ENCODE measurements around the gene ZNF638.

Gene ZNF638

DNA sequence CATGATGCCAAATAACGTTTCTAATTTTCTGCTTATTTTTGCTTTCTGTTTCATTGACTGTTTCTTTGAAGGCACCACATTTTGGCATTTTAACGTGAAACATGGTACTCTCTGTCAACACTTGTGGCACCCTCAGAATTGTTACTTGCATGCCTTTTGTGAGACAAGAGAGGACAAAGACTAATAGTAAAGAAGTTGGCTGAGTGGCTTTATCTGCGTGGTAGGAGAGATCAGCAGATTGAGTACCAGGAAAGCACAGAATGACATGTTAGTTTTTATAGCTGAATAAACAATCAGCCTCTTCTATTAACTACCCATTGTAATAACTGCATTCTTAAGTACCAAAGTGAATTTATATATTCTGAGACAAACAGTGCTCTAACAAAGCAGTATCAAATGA lies 8.6 kb downstream of the ZNF638 start:
- no peak for TF ChIP-seq EZH2phosphoT487 (conservative IDR thresholded peaks at IDR 0.05; ENCODE audit: low read length)

GRCh38 chr2:71341645-71342044 lies 10.1 kb downstream of the ZNF638 start:
- H3K9ac ChIP-seq (ENCODE audit: low read length) = no peak overlapping the region
- H3K27ac ChIP-seq (ENCODE audit: low read depth, low read length) = no peak overlapping the region
- H3K4me3 ChIP-seq (ENCODE audit: insufficient read depth, low read length, poor library complexity, severe bottlenecking) = no peak overlapping the region
- H4K20me1 ChIP-seq (ENCODE audit: low read depth, low read length) = peaks cover 31% of the 10 kb centered on the region
- no peaks in the 10 kb centered on the region for H3K27me3 ChIP-seq (ENCODE audit: low read length)
- no peaks in the 10 kb centered on the region for H3K9me3 ChIP-seq (ENCODE audit: insufficient read depth, low read length)
- peaks cover 100% of the 10 kb centered on the region for H3K79me2 ChIP-seq (ENCODE audit: insufficient read depth, low read length)
- no peak overlapping the region for H2AFZ ChIP-seq (ENCODE audit: low read depth, low read length, severe bottlenecking)
- H3K36me3 ChIP-seq (ENCODE audit: low read length) = peaks cover 5% of the 10 kb centered on the region; the same call in 1 of the 2 replicates
- no peaks in the 10 kb centered on the region for H3K9me2 ChIP-seq (replicated peaks; ENCODE audit: insufficient read depth, low read length)
- no peaks in the 10 kb centered on the region; the same call in 1 of the 2 replicates for H3F3A ChIP-seq (ENCODE audit: insufficient read depth)
- no peak overlapping the region for H3K4me2 ChIP-seq (ENCODE audit: low read depth, low read length, poor library complexity, severe bottlenecking)
- TF ChIP-seq, protein P1, sequence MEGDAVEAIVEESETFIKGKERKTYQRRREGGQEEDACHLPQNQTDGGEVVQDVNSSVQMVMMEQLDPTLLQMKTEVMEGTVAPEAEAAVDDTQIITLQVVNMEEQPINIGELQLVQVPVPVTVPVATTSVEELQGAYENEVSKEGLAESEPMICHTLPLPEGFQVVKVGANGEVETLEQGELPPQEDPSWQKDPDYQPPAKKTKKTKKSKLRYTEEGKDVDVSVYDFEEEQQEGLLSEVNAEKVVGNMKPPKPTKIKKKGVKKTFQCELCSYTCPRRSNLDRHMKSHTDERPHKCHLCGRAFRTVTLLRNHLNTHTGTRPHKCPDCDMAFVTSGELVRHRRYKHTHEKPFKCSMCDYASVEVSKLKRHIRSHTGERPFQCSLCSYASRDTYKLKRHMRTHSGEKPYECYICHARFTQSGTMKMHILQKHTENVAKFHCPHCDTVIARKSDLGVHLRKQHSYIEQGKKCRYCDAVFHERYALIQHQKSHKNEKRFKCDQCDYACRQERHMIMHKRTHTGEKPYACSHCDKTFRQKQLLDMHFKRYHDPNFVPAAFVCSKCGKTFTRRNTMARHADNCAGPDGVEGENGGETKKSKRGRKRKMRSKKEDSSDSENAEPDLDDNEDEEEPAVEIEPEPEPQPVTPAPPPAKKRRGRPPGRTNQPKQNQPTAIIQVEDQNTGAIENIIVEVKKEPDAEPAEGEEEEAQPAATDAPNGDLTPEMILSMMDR (IDR thresholded peaks at IDR 0.05; ENCODE audit: insufficient read depth, low read length, poor library complexity, severe bottlenecking) = no peak
- TF ChIP-seq EZH2phosphoT487 (conservative IDR thresholded peaks at IDR 0.05; ENCODE audit: low read length) = no peak

More for the DNA sequence above, 8.6 kb downstream of the ZNF638 start:
- Histone ChIP-seq H3K79me2 (ENCODE audit: insufficient read depth, low read length) (peaks cover 100% of the 10 kb centered on the region), H3K27ac (ENCODE audit: low read depth, low read length) (no peak overlapping the region), H3F3A (ENCODE audit: insufficient read depth) (no peaks in the 10 kb centered on the region; the same call in 1 of the 2 replicates), H3K4me3 (ENCODE audit: insufficient read depth, low read length, poor library complexity, severe bottlenecking) (no peak overlapping the region), H3K9me2 (replicated peaks; ENCODE audit: insufficient read depth, low read length) (no peaks in the 10 kb centered on the region), H3K4me2 (ENCODE audit: low read depth, low read length, poor library complexity, severe bottlenecking) (no peak overlapping the region), H3K9ac (ENCODE audit: low read length) (no peak overlapping the region), H3K9me3 (ENCODE audit: insufficient read depth, low read length) (no peaks in the 10 kb centered on the region), H3K36me3 (ENCODE audit: low read length) (peaks cover 5% of the 10 kb centered on the region; the same call in 1 of the 2 replicates), H2AFZ (ENCODE audit: low read depth, low read length, severe bottlenecking) (no peak overlapping the region), H3K27me3 (ENCODE audit: low read length) (no peaks in the 10 kb centered on the region), H4K20me1 (ENCODE audit: low read depth, low read length) (peaks cover 30% of the 10 kb centered on the region)

GRCh38 chr2:71346065-71346464 lies 14.5 kb downstream of the ZNF638 start:
- Histone ChIP-seq H4K20me1 (ENCODE audit: low read depth, low read length) (peaks cover 51% of the 10 kb centered on the region), H3K9me3 (ENCODE audit: insufficient read depth, low read length) (no peaks in the 10 kb centered on the region), H3K9ac (ENCODE audit: low read length) (no peak overlapping the region), H2AFZ (ENCODE audit: low read depth, low read length, severe bottlenecking) (no peak overlapping the region), H3K36me3 (ENCODE audit: low read length) (peaks cover 32% of the 10 kb centered on the region), H3K9me2 (replicated peaks; ENCODE audit: insufficient read depth, low read length) (no peaks in the 10 kb centered on the region), H3K4me3 (ENCODE audit: insufficient read depth, low read length, poor library complexity, severe bottlenecking) (no peak overlapping the region), H3K4me2 (ENCODE audit: low read depth, low read length, poor library complexity, severe bottlenecking) (no peak overlapping the region), H3K27me3 (ENCODE audit: low read length) (no peaks in the 10 kb centered on the region), H3K79me2 (ENCODE audit: insufficient read depth, low read length) (peaks cover 99% of the 10 kb centered on the region), H3K27ac (ENCODE audit: low read depth, low read length) (no peak overlapping the region), H3F3A (ENCODE audit: insufficient read depth) (no peaks in the 10 kb centered on the region; the same call in 1 of the 2 replicates)
- TF ChIP-seq EZH2phosphoT487 (conservative IDR thresholded peaks at IDR 0.05; ENCODE audit: low read length) = no peak
- TF ChIP-seq, protein P1 (IDR thresholded peaks at IDR 0.05; ENCODE audit: insufficient read depth, low read length, poor library complexity, severe bottlenecking) = no peak

DNA sequence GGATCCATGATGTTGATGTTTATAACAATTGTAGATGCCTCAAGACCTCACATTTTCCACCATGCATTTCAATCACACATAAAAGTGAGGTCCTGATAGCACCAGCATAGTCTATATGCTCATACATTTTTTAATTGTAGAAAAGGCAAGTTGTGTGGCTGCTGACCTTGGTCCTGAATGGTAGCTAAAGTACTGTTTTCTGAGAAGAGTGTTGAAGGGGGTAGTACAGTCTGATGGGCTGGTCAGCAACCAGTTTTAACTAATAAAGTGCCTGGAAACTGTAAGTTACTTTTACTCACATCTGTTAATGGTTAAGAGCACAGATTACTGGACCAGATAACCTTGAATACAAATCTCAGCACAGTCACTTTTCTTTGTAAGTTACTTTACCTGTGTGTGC lies 15.9 kb downstream of the ZNF638 start:
- TF ChIP-seq, protein P1 (IDR thresholded peaks at IDR 0.05; ENCODE audit: insufficient read depth, low read length, poor library complexity, severe bottlenecking) = no peak
- no peak for TF ChIP-seq EZH2phosphoT487 (conservative IDR thresholded peaks at IDR 0.05; ENCODE audit: low read length)
- peaks cover 98% of the 10 kb centered on the region for H3K79me2 ChIP-seq (ENCODE audit: insufficient read depth, low read length)
- H4K20me1 ChIP-seq (ENCODE audit: low read depth, low read length) = peaks cover 52% of the 10 kb centered on the region

More for the DNA sequence above, 15.9 kb downstream of the ZNF638 start:
- Histone ChIP-seq H3K27me3 (ENCODE audit: low read length) (no peaks in the 10 kb centered on the region), H3K4me3 (ENCODE audit: insufficient read depth, low read length, poor library complexity, severe bottlenecking) (no peak overlapping the region), H3K27ac (ENCODE audit: low read depth, low read length) (no peak overlapping the region), H3K9me3 (ENCODE audit: insufficient read depth, low read length) (no peaks in the 10 kb centered on the region), H3K4me2 (ENCODE audit: low read depth, low read length, poor library complexity, severe bottlenecking) (no peak overlapping the region), H3K9ac (ENCODE audit: low read length) (no peak overlapping the region), H2AFZ (ENCODE audit: low read depth, low read length, severe bottlenecking) (no peak overlapping the region), H3K36me3 (ENCODE audit: low read length) (peaks cover 37% of the 10 kb centered on the region), H3F3A (ENCODE audit: insufficient read depth) (no peaks in the 10 kb centered on the region; the same call in 1 of the 2 replicates), H3K9me2 (replicated peaks; ENCODE audit: insufficient read depth, low read length) (no peaks in the 10 kb centered on the region)
